Renal cortex interstitium (tissue), 15 donors: ENCODE results near the gene LAG3. TPM values are rescaled to one million over a fixed set of nuclear protein-coding genes. Genes with fewer than 3 reads are reported as not detected.
A peak's percentile ranks its signal among the peaks of the same experiment; 100 is the strongest.
"Not testable (repeated sequence)": the region's sequence is repeated elsewhere in the genome, so short reads cannot be mapped to it uniquely, and the experiment has no call there.

ENCODE experiments used
- DNase-seq, 11 donors: peaks; one replicate each; pipeline ENCODE4 v3.0.0-alpha.2; 2013; ENCODE audit warnings: low read depth in 9 of 11, low spot score in 4 of 11; ENCODE audit errors: extremely low read depth in 1 of 11
- long read RNA-seq, 16 experiments: transcript quantifications; one replicate each; lab custom pipeline, GENCODE V29; 2026
- polyA plus RNA-seq, 3 donors: library from polyadenylated mRNA; unstranded; fragments of 120-200 nt; gene quantifications; one replicate each; pipeline ENCODE4 v1.2.1, GENCODE V29; 2013; ENCODE audit not compliant: insufficient read length in 3 of 3

Gene LAG3
- polyA plus RNA-seq = 1 to 10 TPM; 1.9 to 2.1 (median 2.1) TPM
- long read RNA-seq, donor 1 = 0 reads
- long read RNA-seq, donor 2 = 0 reads
- long read RNA-seq, donor 3 = 0 reads
- long read RNA-seq, donor 4 = 0 reads
- long read RNA-seq, donor 5 = 0 reads
- long read RNA-seq, donor 6 = 0 reads
- long read RNA-seq, donor 7 = 0 reads
- long read RNA-seq, donor 8 = 0 reads
- long read RNA-seq, donor 9 = 0 reads
- long read RNA-seq, donor 10 = 0 reads
- long read RNA-seq, donor 11 = 0 reads
- long read RNA-seq, donor 12 = 0 reads
- long read RNA-seq, donor 13 = 0 reads
- long read RNA-seq, donor 14 = 0 reads
- long read RNA-seq, donor 15 = 0 reads
- long read RNA-seq, donor 16, partial matches to known transcripts = 0 of 1 reads
- long read RNA-seq, donor 16, other reads (novel, unspliced or antisense) = 0 of 1 reads

DNA sequence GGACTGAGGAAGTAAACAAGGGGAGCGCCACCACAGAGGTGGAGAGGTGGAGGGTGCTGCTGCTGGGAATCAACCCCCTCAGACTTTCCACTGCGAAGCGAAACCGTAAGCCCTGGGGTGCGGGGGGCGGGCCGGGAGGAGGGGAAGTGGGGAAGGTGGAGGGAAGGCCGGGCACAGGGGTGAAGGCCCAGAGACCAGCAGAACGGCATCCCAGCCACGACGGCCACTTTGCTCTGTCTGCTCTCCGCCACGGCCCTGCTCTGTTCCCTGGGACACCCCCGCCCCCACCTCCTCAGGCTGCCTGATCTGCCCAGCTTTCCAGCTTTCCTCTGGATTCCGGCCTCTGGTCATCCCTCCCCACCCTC, at the start of gene LAG3:
Gene LAG3, plus strand, starts transcription at position 190 of the 365 bp plus-strand sequence. CDS start 333 bp downstream, outside the sequence.
- no peak for DNase-seq

DNA sequence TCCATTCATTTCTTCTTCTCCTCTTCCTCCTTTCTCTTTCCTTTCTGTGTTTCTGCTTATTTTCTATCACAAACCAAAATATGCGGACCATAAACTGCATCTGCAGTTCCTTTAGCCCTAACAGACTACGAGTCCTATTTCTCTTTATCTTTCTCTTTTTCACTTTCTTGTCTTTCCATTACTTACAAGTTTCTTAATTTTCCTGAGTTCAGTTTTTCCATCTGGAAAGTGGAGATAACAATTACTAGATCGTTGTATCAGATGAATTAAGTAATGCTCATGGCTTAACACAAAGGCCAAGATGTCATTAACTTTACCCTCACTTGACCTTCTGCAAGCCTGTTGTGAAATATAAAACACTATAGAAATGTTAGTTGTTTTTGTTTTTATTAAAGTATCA, 49.5 kb upstream of the LAG3 start:
- DNase-seq = no peak

GRCh38 chr12:6723607-6724408, 48.5 kb upstream of the LAG3 start, which contains the start of gene COPS7A:
TSS of gene COPS7A (plus strand) at chr12:6724046. CDS start at chr12:6724657, 611 bp downstream.
- peak; percentile 91 to 98 (median 95) for DNase-seq

GRCh38 chr12:6724409-6724797, 47.9 kb upstream of the LAG3 start:
- DNase-seq = peak in 2 of 11 donors; percentile 8 to 10

- no peak for DNase-seq
Observed at GRCh38 chr12:6725350-6725749, 47.0 kb upstream of the LAG3 start.

DNA sequence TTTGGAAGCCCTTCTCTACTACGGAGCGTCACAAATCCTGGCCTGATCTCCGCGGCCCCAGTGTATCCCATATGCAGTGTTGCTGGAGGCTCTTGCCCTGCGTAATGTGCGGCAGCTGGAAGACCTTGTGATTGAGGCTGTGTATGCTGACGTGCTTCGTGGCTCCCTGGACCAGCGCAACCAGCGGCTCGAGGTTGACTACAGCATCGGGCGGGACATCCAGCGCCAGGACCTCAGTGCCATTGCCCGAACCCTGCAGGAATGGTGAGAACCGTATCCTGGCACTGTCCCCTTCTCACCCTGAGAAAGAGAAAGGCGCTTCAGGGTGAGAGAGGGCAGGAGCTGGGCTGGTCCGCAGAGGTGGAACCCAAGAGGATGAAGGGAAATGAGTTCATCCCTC, 43.1 kb upstream of the LAG3 start:
- DNase-seq = no peak

- no peak for DNase-seq
Observed at GRCh38 chr12:6730169-6730568, 42.2 kb upstream of the LAG3 start.

GRCh38 chr12:6734506-6735387, 37.6 kb upstream of the LAG3 start:
- no peak for DNase-seq

- peak in 6 of 11 donors; percentile 23 to 52 (median 34) for DNase-seq
Observed at GRCh38 chr12:6735448-6736191, 36.7 kb upstream of the LAG3 start.

DNA sequence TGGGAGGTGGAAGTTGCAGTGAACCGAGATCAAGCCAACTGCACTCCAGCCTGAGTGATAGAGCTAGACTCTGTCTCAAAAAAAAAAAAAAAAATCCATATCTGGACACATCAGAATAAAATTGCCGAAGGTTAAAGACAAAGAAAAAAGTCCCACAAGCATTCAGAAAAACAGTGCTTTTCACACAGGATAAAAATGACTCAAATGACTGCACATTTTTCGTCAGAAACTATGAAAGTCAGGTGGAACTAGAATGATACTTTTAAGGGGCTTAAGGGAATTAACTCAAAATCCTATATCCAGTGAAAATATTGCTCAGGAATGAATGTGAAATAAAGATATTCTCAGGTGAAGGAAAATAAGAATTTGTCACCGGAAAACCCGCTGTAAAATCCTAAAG, 35.6 kb upstream of the LAG3 start:
- no peak for DNase-seq

DNA sequence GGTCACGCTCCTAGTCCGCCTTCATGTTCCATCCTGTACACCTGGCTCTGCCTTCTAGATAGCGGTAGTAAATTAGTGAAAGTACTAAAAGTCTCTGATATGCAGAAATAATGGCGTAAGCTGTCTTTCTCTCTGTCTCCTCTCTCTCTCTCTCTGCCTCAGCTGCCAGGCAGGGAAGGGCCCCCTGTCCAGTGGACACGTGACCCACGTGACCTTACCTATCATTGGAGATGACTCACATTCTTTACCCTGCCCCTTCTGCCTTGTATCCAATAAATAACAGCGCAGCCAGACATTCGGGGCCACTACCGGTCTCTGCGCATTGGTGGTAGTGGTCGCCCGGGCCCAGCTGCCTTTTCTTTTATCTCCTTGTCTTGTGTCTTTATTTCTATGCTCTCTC, 30.2 kb upstream of the LAG3 start:
- DNase-seq = not testable (repeated sequence)

- no peak for DNase-seq
Observed at GRCh38 chr12:6742834-6743233, 29.5 kb upstream of the LAG3 start.

- DNase-seq = not testable (repeated sequence)
Observed at GRCh38 chr12:6743300-6743699, 29.0 kb upstream of the LAG3 start.

DNA sequence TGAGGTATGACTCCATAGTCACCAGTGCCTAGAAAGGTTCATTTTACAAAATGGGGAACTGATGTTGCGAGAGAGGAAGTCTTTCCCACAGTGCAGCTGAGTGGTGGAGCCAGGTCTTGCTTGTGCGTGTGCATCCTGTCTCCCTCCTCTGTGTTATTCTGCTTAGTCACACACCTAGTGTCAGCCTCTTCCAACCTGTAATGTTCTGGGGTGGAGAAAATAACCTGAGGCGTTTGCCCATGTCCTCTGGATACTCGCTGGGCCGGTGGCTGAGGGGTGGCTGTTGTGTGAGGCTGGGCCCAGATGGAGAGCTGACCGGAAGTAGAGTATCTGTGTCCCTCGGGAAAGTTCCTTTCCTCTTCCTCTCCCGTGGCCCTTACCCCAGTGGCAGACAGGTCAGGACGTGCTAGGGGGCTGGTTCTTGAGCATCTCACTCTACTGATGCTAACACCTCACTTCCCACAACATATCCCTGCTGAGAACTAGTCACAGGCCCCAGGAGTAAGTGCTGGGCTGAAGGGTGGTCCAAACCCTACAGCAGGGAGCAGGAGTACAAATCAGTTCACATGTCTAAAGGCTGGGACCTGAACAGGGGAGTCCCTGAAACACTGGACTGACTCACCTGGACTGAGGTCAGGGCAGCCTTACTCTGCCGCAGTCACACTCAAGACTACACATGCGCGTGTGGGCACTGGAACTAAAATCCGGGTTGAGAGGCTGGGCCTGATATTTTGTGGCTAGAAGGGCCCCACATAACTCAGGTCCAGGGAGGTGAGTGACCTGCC, 26.4 kb upstream of the LAG3 start:
- DNase-seq = no peak

GRCh38 chr12:6747216-6747615, 25.1 kb upstream of the LAG3 start:
- no peak for DNase-seq

DNA sequence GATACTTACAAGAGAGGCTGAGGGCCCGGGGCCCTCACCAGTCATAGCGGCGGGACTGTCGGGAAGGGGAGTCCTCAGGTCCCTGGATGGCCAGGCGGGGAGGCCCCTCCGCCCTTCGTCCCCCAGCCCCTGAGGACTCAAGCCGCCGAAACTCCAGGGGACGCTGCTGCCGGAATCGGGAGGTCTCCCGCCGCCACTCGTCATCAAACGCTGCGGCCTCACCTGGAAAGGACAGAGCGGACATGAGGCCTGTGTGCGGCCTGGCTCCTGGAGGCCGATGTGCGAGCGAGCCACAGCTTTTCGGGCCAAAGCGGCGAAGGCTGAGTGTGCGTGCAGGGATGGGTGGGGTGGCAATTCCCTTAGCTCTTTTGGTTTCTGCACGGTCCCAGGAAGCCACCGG, 23.6 kb upstream of the LAG3 start:
- DNase-seq = no peak

DNA sequence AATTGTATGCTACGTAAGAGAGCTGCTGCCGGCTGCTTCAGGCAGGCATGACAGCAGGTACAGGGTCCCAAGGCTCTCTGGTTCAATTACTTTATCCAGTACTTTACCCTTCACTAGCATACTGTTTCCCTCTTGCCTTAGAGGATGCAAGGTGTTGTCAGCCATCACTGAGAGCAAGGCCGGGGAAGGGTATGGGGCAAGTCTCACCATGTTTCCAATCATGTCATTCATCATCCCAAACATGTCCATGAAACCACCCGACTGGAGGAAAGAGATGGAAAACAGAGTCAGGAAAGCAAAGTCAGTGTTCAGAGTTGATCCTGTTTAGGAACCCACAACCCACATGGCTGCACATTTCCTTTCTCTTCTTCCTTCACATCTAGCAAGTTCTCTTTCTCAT, 21.8 kb upstream of the LAG3 start:
- no peak for DNase-seq

- no peak for DNase-seq
Observed at GRCh38 chr12:6751767-6752166, 20.6 kb upstream of the LAG3 start.
